HEK293 (cell line): ENCODE data around the gene ZFP57.

Experiments used
- CTCF ChIA-PET: fragments of 350-600 bp; formaldehyde crosslinking; extraction: SDS; loops from one replicate; lab custom pipeline; 2021; ENCODE audit warnings: antibody characterized with exemption; lab: Yijun Ruan, JAX
- POLR2A ChIA-PET: fragments of 300-600 bp; formaldehyde crosslinking; extraction: SDS; loops from one replicate; lab custom pipeline; 2020; ENCODE audit warnings: antibody characterized with exemption, inconsistent platforms; lab: Yijun Ruan, JAX
- H3K27ac ChIP-seq: fragments of 200-500 bp; sonication (Bioruptor generic); 2 replicates; pipeline ENCODE4 v1.5.1; 2014; ENCODE audit warnings: low read depth, low read length, control low read depth, inconsistent platforms; ENCODE audit errors: extremely low read depth
- H3K36me3 ChIP-seq, 2 experiments: fragments of 200-500 bp in 1 of 2; sonication (Bioruptor generic) in 1 of 2; 1 replicate in 1 of 2; 2 replicates in 1 of 2; pipeline ENCODE4 v1.5.1; 2014 to 2017; ENCODE audit warnings: inconsistent platforms in 2 of 2, low read length in 2 of 2; ENCODE audit not compliant: control insufficient read depth in 2 of 2, insufficient read depth in 1 of 2
- H3K4me1 ChIP-seq: fragments of 200-500 bp; sonication (Bioruptor generic); 2 replicates; pipeline ENCODE4 v1.5.1; 2014; ENCODE audit warnings: mild to moderate bottlenecking, low read length, inconsistent platforms; ENCODE audit not compliant: control insufficient read depth, insufficient read depth
- H3K4me3 ChIP-seq: 2 replicates; pipeline ENCODE4 v1.5.1; 2011; ENCODE audit warnings: low read depth, mild to moderate bottlenecking, control low read depth, low read length, moderate library complexity
- H3K9me3 ChIP-seq: fragments of 200-500 bp; sonication (Bioruptor generic); 2 replicates; pipeline ENCODE4 v1.5.1; 2014; ENCODE audit warnings: low read depth, low read length, inconsistent platforms; ENCODE audit not compliant: control insufficient read depth, insufficient read depth
- AEBP2 ChIP-seq: fragments of 450-650 bp; formaldehyde crosslinking; IDR thresholded peaks from 2 replicates; pipeline ENCODE4 v1.5.1; 2016; ENCODE audit warnings: missing biosample characterization, missing genetic modification characterization, borderline replicate concordance
- BCL11B ChIP-seq: fragments of 450-650 bp; formaldehyde crosslinking; IDR thresholded peaks from 2 replicates; pipeline ENCODE4 v1.5.1; 2016; ENCODE audit warnings: low read depth, missing biosample characterization, missing genetic modification characterization
- GLI2 ChIP-seq: fragments of 450-650 bp; formaldehyde crosslinking; IDR thresholded peaks from 2 replicates; pipeline ENCODE4; 2017; ENCODE audit warnings: missing biosample characterization, missing genetic modification characterization, low read depth, borderline replicate concordance
- GLI4 ChIP-seq: fragments of 450-650 bp; formaldehyde crosslinking; IDR thresholded peaks from 2 replicates; pipeline ENCODE4 v1.5.1; 2016; ENCODE audit warnings: missing biosample characterization, missing genetic modification characterization
- HOXD13 ChIP-seq: sonication (generic); formaldehyde crosslinking; IDR thresholded peaks from 2 replicates; pipeline ENCODE4 v1.8.0; 2022; ENCODE audit warnings: missing genetic modification reagents, borderline replicate concordance
- KLF1 ChIP-seq: fragments of 450-650 bp; formaldehyde crosslinking; IDR thresholded peaks from 2 replicates; pipeline ENCODE4 v1.5.1; 2016; ENCODE audit warnings: missing biosample characterization, missing genetic modification characterization
- MYNN ChIP-seq: fragments of 450-650 bp; formaldehyde crosslinking; IDR thresholded peaks from 2 replicates; pipeline ENCODE4 v1.5.1; 2016; ENCODE audit warnings: missing biosample characterization, missing genetic modification characterization, borderline replicate concordance
- MZF1 ChIP-seq: fragments of 450-650 bp; formaldehyde crosslinking; IDR thresholded peaks from 2 replicates; pipeline ENCODE4 v1.5.1; 2017; ENCODE audit warnings: missing biosample characterization, missing genetic modification characterization, borderline replicate concordance
- REPIN1 ChIP-seq: fragments of 450-650 bp; formaldehyde crosslinking; IDR thresholded peaks from 2 replicates; pipeline ENCODE4 v1.5.1; 2017; ENCODE audit warnings: missing biosample characterization, missing genetic modification characterization, low read depth
- SALL2 ChIP-seq: fragments of 450-650 bp; formaldehyde crosslinking; IDR thresholded peaks from 2 replicates; pipeline ENCODE4 v1.5.0; 2017; ENCODE audit warnings: missing biosample characterization, mild to moderate bottlenecking, missing genetic modification characterization, borderline replicate concordance
- TRIM28 ChIP-seq: IDR thresholded peaks from 2 replicates; pipeline ENCODE4 v1.6.1; 2011; ENCODE audit warnings: low read length, control low read depth, borderline replicate concordance
- ZBTB44 ChIP-seq: fragments of 450-650 bp; IDR thresholded peaks from 2 replicates; pipeline ENCODE4 v1.5.1; 2018; ENCODE audit warnings: missing biosample characterization, mild to moderate bottlenecking, missing genetic modification characterization
- ZEB2 ChIP-seq: fragments of 450-650 bp; formaldehyde crosslinking; IDR thresholded peaks from 2 replicates; pipeline ENCODE4 v1.5.1; 2016; ENCODE audit warnings: missing biosample characterization, missing genetic modification characterization
- ZNF114 ChIP-seq: fragments of 450-650 bp; formaldehyde crosslinking; IDR thresholded peaks from 2 replicates; pipeline ENCODE4 v1.5.0; 2017; ENCODE audit warnings: missing biosample characterization, missing genetic modification characterization
- ZNF19 ChIP-seq: fragments of 450-650 bp; formaldehyde crosslinking; IDR thresholded peaks from 2 replicates; pipeline ENCODE4; 2016; ENCODE audit warnings: missing biosample characterization, missing genetic modification characterization, low read depth
- ZNF2 ChIP-seq: fragments of 450-650 bp; formaldehyde crosslinking; IDR thresholded peaks from 2 replicates; pipeline ENCODE4 v1.5.1; 2016; ENCODE audit warnings: missing biosample characterization, missing genetic modification characterization
- ZNF202 ChIP-seq: fragments of 450-650 bp; formaldehyde crosslinking; IDR thresholded peaks from 2 replicates; pipeline ENCODE4 v1.5.1; 2016; ENCODE audit warnings: missing biosample characterization, missing genetic modification characterization, borderline replicate concordance
- ZNF211 ChIP-seq: fragments of 450-650 bp; formaldehyde crosslinking; IDR thresholded peaks from 2 replicates; pipeline ENCODE4 v1.5.1; 2016; ENCODE audit warnings: low read depth, missing biosample characterization, missing genetic modification characterization
- ZNF248 ChIP-seq: fragments of 450-650 bp; formaldehyde crosslinking; IDR thresholded peaks from 2 replicates; pipeline ENCODE4 v1.5.1; 2017; ENCODE audit warnings: missing biosample characterization, missing genetic modification characterization
- ZNF266 ChIP-seq: fragments of 450-650 bp; formaldehyde crosslinking; IDR thresholded peaks from 2 replicates; pipeline ENCODE4 v1.5.1; 2016; ENCODE audit warnings: missing biosample characterization, missing genetic modification characterization, low read depth
- ZNF274 ChIP-seq, 2 experiments: fragments of 200-500 bp in 1 of 2; fragments of 450-650 bp in 1 of 2; sonication (Bioruptor generic) in 1 of 2; formaldehyde crosslinking in 1 of 2; IDR thresholded peaks; 2 replicates each; pipeline versions ENCODE4 v1.5.1 to v1.6.1; 2014 to 2016; ENCODE audit warnings: borderline replicate concordance in 1 of 2, inconsistent platforms in 1 of 2, low read length in 1 of 2, missing biosample characterization in 1 of 2, missing genetic modification characterization in 1 of 2
- ZNF311 ChIP-seq: fragments of 450-650 bp; formaldehyde crosslinking; IDR thresholded peaks from 2 replicates; pipeline ENCODE4 v1.5.1; 2017; ENCODE audit warnings: missing biosample characterization, missing genetic modification characterization, borderline replicate concordance
- ZNF37A ChIP-seq: fragments of 450-650 bp; IDR thresholded peaks from 2 replicates; pipeline ENCODE4 v1.5.1; 2018; ENCODE audit warnings: missing biosample characterization, missing genetic modification characterization
- ZNF426 ChIP-seq: fragments of 450-650 bp; formaldehyde crosslinking; IDR thresholded peaks from 2 replicates; pipeline ENCODE4 v1.5.1; 2017; ENCODE audit warnings: missing biosample characterization, missing genetic modification characterization, mild to moderate bottlenecking, inconsistent platforms, moderate library complexity
- ZNF658 ChIP-seq: fragments of 450-650 bp; formaldehyde crosslinking; IDR thresholded peaks from 2 replicates; pipeline ENCODE4; 2016; ENCODE audit warnings: missing biosample characterization, missing genetic modification characterization
- ZNF664 ChIP-seq: fragments of 450-650 bp; formaldehyde crosslinking; IDR thresholded peaks from 2 replicates; pipeline ENCODE4 v1.5.1; 2016; ENCODE audit warnings: missing biosample characterization, missing genetic modification characterization
- ZNF776 ChIP-seq: fragments of 450-650 bp; formaldehyde crosslinking; IDR thresholded peaks from 2 replicates; pipeline ENCODE4 v1.5.0; 2017; ENCODE audit warnings: missing biosample characterization, missing genetic modification characterization, borderline replicate concordance
- ZNF830 ChIP-seq: fragments of 450-650 bp; IDR thresholded peaks from 2 replicates; pipeline ENCODE4 v1.5.0; 2018; ENCODE audit warnings: missing biosample characterization, missing genetic modification characterization, low read depth, mild to moderate bottlenecking, moderate library complexity
- ZSCAN16 ChIP-seq: fragments of 450-650 bp; formaldehyde crosslinking; IDR thresholded peaks from 2 replicates; pipeline ENCODE4 v1.5.1; 2016; ENCODE audit warnings: missing biosample characterization, missing genetic modification characterization
- ZXDB ChIP-seq: fragments of 450-650 bp; formaldehyde crosslinking; IDR thresholded peaks from 2 replicates; pipeline ENCODE4 v1.5.1; 2016; ENCODE audit warnings: missing biosample characterization, missing genetic modification characterization
- TF ChIP-seq, protein P1 (sequence below): fragments of 450-650 bp; formaldehyde crosslinking; IDR thresholded peaks from 2 replicates; pipeline ENCODE4 v1.5.1; 2017; ENCODE audit warnings: missing biosample characterization, missing genetic modification characterization

ZFP57 gene

DNA sequence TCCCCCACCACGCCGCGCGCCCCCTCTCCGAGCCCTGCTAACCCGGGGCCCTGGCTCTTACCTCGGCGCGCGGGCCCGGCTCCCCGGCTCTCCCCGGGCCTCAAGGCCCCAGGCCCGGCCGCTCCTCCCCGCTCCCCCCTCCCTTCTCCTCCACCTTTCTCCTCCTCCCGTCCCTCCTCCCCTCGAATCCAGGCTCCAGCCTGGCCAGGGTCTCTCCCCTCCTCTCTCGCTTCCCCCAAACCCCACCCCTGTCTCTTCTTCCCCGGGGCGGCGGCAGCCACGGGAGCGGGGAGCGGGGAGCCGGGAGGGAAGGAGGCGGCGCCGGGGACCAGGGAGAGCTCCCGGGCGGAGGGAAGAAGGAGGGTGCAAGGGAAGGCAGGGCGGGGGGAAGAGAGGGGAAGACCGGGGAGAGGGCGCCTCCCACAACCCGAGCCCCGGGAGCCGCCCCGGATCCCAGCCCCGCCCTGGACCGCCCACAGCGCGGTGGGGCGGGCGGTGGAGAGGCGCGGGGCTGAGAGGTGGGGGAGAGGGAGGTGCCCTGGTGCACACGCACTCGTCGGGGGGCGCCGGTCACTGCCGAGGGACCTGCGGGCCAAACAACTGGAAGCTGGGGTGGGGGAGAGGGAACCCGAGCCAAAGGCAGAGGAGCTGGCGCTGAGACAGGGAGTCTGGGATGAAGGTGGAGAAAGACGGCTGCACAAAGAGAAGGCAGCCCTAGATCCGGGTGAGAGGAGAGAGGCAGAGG is 48.0 kb downstream of the ZFP57 start, which contains the start of gene GABBR1:
TSS of gene GABBR1 (minus strand) at position 395 of the 745 bp plus-strand sequence. CDS start 798 bp downstream, outside the sequence.
- Histone ChIP-seq H3K9me3 (no peaks in the 10 kb centered on the region), H3K36me3 (peaks cover 0 to 11% of the 10 kb centered on the region in 2 experiments; a peak in 1 of 3 replicates), H3K27ac (peak within 1 kb of the TSS; percentile 42; the same call in 1 of the 2 replicates), H3K4me3 (peak within 1 kb of the TSS; percentile 77), H3K4me1 (peaks cover 4% of the 10 kb centered on the region; the same call in 1 of the 2 replicates)
- POLR2A ChIA-PET, result interaction anchor here (0.5 to 2.2 kb wide), 15 partner anchors 9 to 743 kb away, joined by 3 to 34 read pairs (median 4); no protein-coding TSS in a partner anchor
- CTCF ChIA-PET, result interaction anchor here (0.6 to 2.8 kb wide), 9 partner anchors 11 to 1003 kb away, joined by 3 to 32 read pairs (median 4); no protein-coding TSS in a partner anchor
- TF ChIP-seq ZNF426 (tag by site-specific recombination) (no peak), ZNF202 (tag by site-specific recombination) (no peak), MYNN (tag by site-specific recombination) (no peak), ZNF211 (tag by site-specific recombination) (no peak), ZNF658 (tag by site-specific recombination) (no peak), ZEB2 (tag by site-specific recombination) (peak; percentile 85), TRIM28 (no peak), ZNF266 (tag by site-specific recombination) (no peak), ZNF37A (tag by site-specific recombination) (no peak), ZNF776 (no peak), GLI2 (tag by site-specific recombination) (no peak), KLF1 (peak; percentile 98), ZNF19 (tag by site-specific recombination) (no peak), ZXDB (peak; percentile 46; the same call in 1 of the 2 replicates), ZNF274 (IDR thresholded peaks at IDR 0.05; ENCODE audit: low read length) (no peak), ZNF274 (tag by site-specific recombination; IDR thresholded peaks at IDR 0.05; ENCODE audit: borderline replicate concordance) (no peak), ZNF248 (tag by site-specific recombination) (no peak), ZNF830 (tag by site-specific recombination) (no peak), BCL11B (tag by site-specific recombination) (no peak), REPIN1 (no peak), AEBP2 (tag by site-specific recombination) (no peak), ZNF114 (tag by site-specific recombination) (no peak), ZBTB44 (tag by site-specific recombination) (no peak), GLI4 (tag by site-specific recombination) (no peak), ZNF664 (tag by site-specific recombination) (no peak), ZNF2 (tag by site-specific recombination) (no peak), ZSCAN16 (tag by site-specific recombination) (no peak), MZF1 (tag by site-specific recombination) (peak; percentile 78; the same call in 1 of the 2 replicates), HOXD13 (CRISPR knock-in tag) (no peak), ZNF311 (tag by site-specific recombination) (no peak), SALL2 (tag by site-specific recombination) (no peak)
- TF ChIP-seq, protein P1, sequence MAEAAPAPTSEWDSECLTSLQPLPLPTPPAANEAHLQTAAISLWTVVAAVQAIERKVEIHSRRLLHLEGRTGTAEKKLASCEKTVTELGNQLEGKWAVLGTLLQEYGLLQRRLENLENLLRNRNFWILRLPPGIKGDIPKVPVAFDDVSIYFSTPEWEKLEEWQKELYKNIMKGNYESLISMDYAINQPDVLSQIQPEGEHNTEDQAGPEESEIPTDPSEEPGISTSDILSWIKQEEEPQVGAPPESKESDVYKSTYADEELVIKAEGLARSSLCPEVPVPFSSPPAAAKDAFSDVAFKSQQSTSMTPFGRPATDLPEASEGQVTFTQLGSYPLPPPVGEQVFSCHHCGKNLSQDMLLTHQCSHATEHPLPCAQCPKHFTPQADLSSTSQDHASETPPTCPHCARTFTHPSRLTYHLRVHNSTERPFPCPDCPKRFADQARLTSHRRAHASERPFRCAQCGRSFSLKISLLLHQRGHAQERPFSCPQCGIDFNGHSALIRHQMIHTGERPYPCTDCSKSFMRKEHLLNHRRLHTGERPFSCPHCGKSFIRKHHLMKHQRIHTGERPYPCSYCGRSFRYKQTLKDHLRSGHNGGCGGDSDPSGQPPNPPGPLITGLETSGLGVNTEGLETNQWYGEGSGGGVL (tag by site-specific recombination), result peak; percentile 98
